K562 (cell line): Measurements from ENCODE around the gene RASSF3. TPM values are rescaled to one million over a fixed set of nuclear protein-coding genes. Genes with fewer than 3 reads are reported as not detected.

Experiments
- CBX8 ChIP-seq: fragments of 200-600 bp; sonication (generic); IDR thresholded peaks from 2 replicates; pipeline ENCODE4 v1.6.1; 2012; ENCODE audit warnings: borderline replicate concordance, mixed run types, low read depth, mild to moderate bottlenecking, moderate library complexity, mixed read lengths, low read length, control low read depth, inconsistent platforms; ENCODE audit not compliant: poor library complexity, severe bottlenecking; ENCODE audit errors: extremely low read depth
- DDX20 ChIP-seq: fragments of 450-650 bp; IDR thresholded peaks from 2 replicates; pipeline ENCODE4 v1.6.1; 2016; ENCODE audit warnings: missing genetic modification characterization, low read depth, mild to moderate bottlenecking, missing compliant biosample characterization, moderate library complexity
- FUS ChIP-seq: fragments of 200-400 bp; formaldehyde crosslinking; optimal IDR thresholded peaks from 2 replicates; pipeline ENCODE3; 2017; ENCODE audit warnings: low read depth, low read length
- HES1 ChIP-seq: fragments of 450-650 bp; IDR thresholded peaks from 2 replicates; pipeline ENCODE4 v1.6.1; 2016; ENCODE audit warnings: low read depth, mild to moderate bottlenecking, moderate library complexity
- LCOR ChIP-seq: sonication (generic); formaldehyde crosslinking; IDR thresholded peaks from 2 replicates; pipeline ENCODE4 v1.8.0; 2022; ENCODE audit warnings: mild to moderate bottlenecking, missing genetic modification reagents
- PHF8 ChIP-seq: fragments of 200-600 bp; sonication (generic); IDR thresholded peaks from 2 replicates; pipeline ENCODE4 v1.6.1; 2012; ENCODE audit warnings: mixed run types, mild to moderate bottlenecking, inconsistent platforms, low read length, moderate library complexity, borderline replicate concordance
- RREB1 ChIP-seq: fragments of 250-450 bp; sonication (Bioruptor Pico); IDR thresholded peaks from 2 replicates; pipeline ENCODE4 v1.4.0; 2020
- SNRNP70 ChIP-seq: fragments of 200-400 bp; formaldehyde crosslinking; optimal IDR thresholded peaks from 2 replicates; pipeline ENCODE3; 2017; ENCODE audit warnings: low read depth, low read length
- TAL1 ChIP-seq: fragments of 450-650 bp; IDR thresholded peaks from 2 replicates; pipeline ENCODE4 v1.6.1; 2016; ENCODE audit warnings: mild to moderate bottlenecking
- ZNF165 ChIP-seq: fragments of 250-450 bp; sonication (Bioruptor Pico); IDR thresholded peaks from 2 replicates; pipeline ENCODE4 v1.4.0; 2020; ENCODE audit warnings: borderline replicate concordance
- polyA plus RNA-seq, 8 experiments: library from polyadenylated mRNA; depleted of rRNA in 4 of 8; stranded (reverse) in 5 of 8; unstranded in 3 of 8; fragments of >200 nt; fragmentation: Nextera tagmentation in 2 of 8; fragmentation: Illumina TruSeq in 1 of 8; extraction: Ambion mirVana in 2 of 8; extraction: Trizol in 1 of 8; gene quantifications; 2 replicates each; pipeline versions ENCODE4 v1.2.1 to v1.2.3, GENCODE V29; 2011 to 2014; ENCODE audit warnings: inconsistent platforms in 1 of 8, missing spikeins in 1 of 8
- total RNA-seq, 7 experiments: library from RNA; depleted of rRNA in 6 of 7; stranded (reverse); fragments of >200 nt in 6 of 7; fragmentation: Illumina TruSeq in 2 of 7; extraction: Trizol in 2 of 7; gene quantifications; 2 replicates each; pipeline versions ENCODE4 v1.2.1 to v1.2.3, GENCODE V29; 2011 to 2021; ENCODE audit warnings: low replicate concordance in 1 of 7

The RASSF3 gene
- total and polyA plus RNA-seq, 9 of the 15 experiments (the other 6 are each of a cell fraction or from before 2014, with no cell fraction given), result 3.7 to 39.2 (median 20.2) TPM

GRCh38 chr12:64683816-64684543 lies 73.7 kb downstream of the RASSF3 start (continued):
- TF ChIP-seq HES1, result no peak
- TF ChIP-seq RREB1 (CRISPR knock-in tag), result no peak
- no peak for TF ChIP-seq ZNF165 (CRISPR knock-in tag)
- no peak for TF ChIP-seq FUS
- TF ChIP-seq CBX8, result no peak
- no peak for TF ChIP-seq TAL1
- no peak for TF ChIP-seq LCOR
- no peak for TF ChIP-seq SNRNP70
- TF ChIP-seq DDX20, result no peak
- TF ChIP-seq PHF8, result no peak
